GM18858 (cell line): ENCODE measurements around the gene NDUFV1.
"Not testable (repeated sequence)": the region's sequence is repeated elsewhere in the genome, so short reads cannot be mapped to it uniquely, and the experiment has no call there.

Experiments
- ATAC-seq: cut with Tn5 transposase; IDR thresholded peaks from one replicate; pipeline ENCODE4 v1.9.1; 2021; ENCODE audit not compliant: unreplicated experiment

The NDUFV1 gene

GRCh38 chr11:67585911-67586310, 20.8 kb upstream of the NDUFV1 start:
- ATAC-seq = no peak

- ATAC-seq = no peak
These were observed 20.0 kb upstream of the NDUFV1 start for GRCh38 chr11:67586568-67587250.

GRCh38 chr11:67588136-67588503, 18.6 kb upstream of the NDUFV1 start:
- ATAC-seq = no peak

GRCh38 chr11:67588899-67589415, 17.8 kb upstream of the NDUFV1 start:
- not testable (repeated sequence) for ATAC-seq

- no peak for ATAC-seq
These were observed 13.7 kb upstream of the NDUFV1 start for GRCh38 chr11:67592880-67593564.

- no peak for ATAC-seq
These were observed 13.2 kb upstream of the NDUFV1 start for GRCh38 chr11:67593565-67593905.

- no peak for ATAC-seq
These were observed 12.3 kb upstream of the NDUFV1 start for GRCh38 chr11:67594480-67594879.

GRCh38 chr11:67596753-67597300, 9.9 kb upstream of the NDUFV1 start:
- no peak for ATAC-seq

GRCh38 chr11:67597458-67597857, 9.3 kb upstream of the NDUFV1 start:
- not testable (repeated sequence) for ATAC-seq

GRCh38 chr11:67597963-67598362, 8.8 kb upstream of the NDUFV1 start:
- ATAC-seq = not testable (repeated sequence)

GRCh38 chr11:67599149-67599548, 7.6 kb upstream of the NDUFV1 start:
- ATAC-seq = no peak

GRCh38 chr11:67600324-67601029, 6.3 kb upstream of the NDUFV1 start:
- ATAC-seq = no peak

- ATAC-seq = no peak
These were observed 5.6 kb upstream of the NDUFV1 start for GRCh38 chr11:67601098-67601497.

GRCh38 chr11:67604119-67604518, 2.6 kb upstream of the NDUFV1 start:
- not testable (repeated sequence) for ATAC-seq

GRCh38 chr11:67604815-67605214, 1.9 kb upstream of the NDUFV1 start:
- no peak for ATAC-seq

- no peak for ATAC-seq
These were observed 1.3 kb upstream of the NDUFV1 start for GRCh38 chr11:67605231-67606011.

GRCh38 chr11:67606093-67606491, 644 bp upstream of the NDUFV1 start:
- ATAC-seq = no peak

- ATAC-seq = no peak
These were observed 771 bp downstream of the NDUFV1 start for GRCh38 chr11:67607507-67607906.

GRCh38 chr11:67608486-67608885, 1.8 kb downstream of the NDUFV1 start:
- ATAC-seq = no peak

- no peak for ATAC-seq
These were observed 2.6 kb downstream of the NDUFV1 start for GRCh38 chr11:67609316-67609715.

GRCh38 chr11:67610302-67610868, 3.6 kb downstream of the NDUFV1 start:
- ATAC-seq = no peak
